ENCODE data around the gene ENPP3.
"Not testable (repeated sequence)": the region's sequence is repeated elsewhere in the genome, so short reads cannot be mapped to it uniquely, and the experiment has no call there.

ENPP3 gene

DNA sequence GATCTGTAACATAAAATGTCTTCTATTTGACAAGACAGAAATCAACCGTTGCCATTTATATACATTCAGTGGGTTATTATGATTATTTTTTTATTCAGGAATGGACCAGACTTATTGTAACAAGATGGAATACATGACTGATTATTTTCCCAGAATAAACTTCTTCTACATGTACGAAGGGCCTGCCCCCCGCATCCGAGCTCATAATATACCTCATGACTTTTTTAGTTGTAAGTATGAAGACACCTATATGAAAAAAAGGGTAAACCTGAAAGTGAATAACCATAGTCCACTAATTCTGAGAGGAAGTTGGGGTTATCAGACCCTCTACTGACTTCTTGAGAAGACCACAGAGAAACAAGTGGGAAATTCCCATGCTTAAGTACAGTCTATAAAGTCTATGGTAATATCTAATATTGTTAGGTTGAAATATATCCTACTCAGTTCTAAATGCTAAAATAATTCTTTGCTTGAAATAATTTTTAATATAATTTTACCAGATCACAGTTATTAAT, 48.2 kb downstream of the ENPP3 start:
- no peak for DNase-seq (ENCODE audit: low read depth)

DNA sequence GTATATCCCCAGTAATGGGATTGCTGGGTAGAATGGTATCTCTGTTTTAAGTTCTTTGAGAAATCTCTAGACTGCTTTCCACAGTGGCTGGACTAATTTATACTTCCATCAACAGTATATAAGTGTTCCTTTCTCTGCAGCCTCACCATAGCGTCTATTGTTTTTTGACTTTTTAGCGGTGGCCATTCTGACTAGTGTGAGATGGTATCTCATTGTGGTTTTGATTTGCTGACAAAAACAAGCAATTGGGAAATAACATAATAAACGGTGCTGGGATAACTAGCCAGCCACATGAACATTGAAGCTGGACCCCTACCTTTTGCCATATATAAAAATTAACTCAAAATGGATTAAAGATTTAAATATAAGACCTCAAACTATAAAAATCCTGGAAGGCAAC, 49.9 kb downstream of the ENPP3 start:
- DNase-seq (ENCODE audit: low read depth) = peak; percentile 3

DNA sequence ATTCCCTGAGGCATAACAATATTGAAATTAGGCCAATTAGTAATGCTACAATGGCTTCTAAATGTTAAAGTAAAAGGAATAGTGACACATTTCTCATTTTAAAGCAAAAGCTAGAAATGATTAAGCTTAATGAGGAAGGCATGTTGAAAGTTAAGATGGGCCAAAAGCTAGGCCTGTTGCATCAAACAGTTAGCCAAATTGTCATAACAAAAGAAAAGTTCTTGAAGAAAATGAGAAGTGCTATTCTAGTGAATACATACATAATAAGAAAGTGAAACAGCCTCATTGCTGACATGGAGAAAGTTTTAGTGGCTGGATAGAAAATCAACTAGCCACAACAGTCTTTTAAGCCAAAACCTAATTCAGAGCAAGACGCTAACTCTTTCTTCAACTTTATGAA, 51.2 kb downstream of the ENPP3 start:
- no peak for DNase-seq (ENCODE audit: low read depth)

DNA sequence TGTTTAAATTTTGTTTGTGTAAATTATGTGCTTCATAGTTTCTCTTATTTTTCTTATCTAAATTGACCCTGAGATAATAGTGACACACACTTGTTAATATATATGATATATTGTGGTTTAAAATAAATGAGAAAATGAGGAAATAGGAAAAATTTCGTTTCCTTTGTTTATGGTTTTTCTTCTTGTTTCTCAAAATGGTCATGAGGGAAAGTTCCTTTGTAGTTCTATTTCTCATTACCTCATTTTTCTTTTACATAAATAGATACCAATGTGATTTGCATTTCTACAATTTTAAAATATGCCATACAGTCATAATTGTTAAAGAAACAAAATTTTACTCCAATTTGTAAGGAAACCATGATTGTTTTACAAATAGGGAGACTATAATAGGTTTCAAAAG, 54.9 kb downstream of the ENPP3 start:
- no peak for DNase-seq (ENCODE audit: low read depth)

DNA sequence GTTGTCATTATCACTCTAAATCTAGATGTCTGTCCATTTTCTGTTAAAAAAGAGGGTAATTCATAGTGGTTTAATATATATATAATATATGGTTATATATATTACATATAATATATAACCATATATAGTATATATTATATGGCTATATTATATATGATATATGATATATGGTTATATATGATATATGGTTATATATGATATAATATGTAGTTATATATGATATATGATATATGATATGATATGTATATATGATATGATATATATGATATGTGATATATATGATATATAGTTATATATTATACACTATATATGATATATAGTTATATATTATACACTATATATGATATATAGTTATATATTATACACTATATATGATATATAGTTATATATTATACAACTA, 55.5 kb downstream of the ENPP3 start:
- no peak for DNase-seq (ENCODE audit: low read depth)

DNA sequence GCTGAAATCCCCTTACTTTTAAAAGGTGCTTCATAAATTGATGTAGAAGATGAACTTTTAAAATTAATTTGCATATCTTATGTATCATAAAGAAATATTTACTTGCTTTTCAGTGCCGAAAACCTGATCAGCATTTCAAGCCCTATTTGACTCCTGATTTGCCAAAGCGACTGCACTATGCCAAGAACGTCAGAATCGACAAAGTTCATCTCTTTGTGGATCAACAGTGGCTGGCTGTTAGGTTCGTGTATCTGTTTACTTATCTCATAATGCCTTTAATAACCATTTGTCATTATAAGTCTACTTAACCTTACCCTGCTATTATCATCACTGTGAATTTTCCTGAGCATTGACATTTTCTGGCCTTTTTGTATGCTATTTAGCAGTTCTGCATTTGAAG, 56.3 kb downstream of the ENPP3 start:
- no peak for DNase-seq (ENCODE audit: low read depth)

DNA sequence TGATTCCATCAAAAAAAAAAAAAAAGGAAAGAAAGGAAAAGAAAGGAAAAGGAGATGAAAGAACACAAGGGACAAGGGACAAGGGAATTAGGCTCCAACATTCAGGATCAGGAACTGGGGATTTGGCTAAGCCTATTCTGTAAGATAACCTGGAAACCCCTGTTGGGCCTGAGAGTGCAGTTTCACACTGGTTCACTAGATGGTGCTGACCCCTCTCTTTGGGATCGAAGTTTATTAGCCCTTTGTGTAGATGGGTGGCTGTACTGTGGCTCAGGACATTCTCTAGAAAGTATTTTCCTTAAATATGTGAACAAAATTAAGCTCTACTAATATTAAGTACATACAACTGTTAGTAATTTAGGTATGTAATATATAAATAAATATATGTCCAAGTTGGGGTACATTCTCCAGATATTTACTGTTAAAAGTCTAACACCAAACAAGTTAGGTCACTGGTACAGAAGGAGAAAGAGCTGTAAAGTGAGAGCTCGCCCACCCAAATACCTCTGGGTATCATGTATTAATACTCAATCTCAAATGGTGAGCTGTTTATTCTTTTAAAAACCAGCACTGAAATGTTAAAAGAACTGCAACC, 57.8 kb downstream of the ENPP3 start:
- DNase-seq (ENCODE audit: low read depth) = peak; percentile 62

DNA sequence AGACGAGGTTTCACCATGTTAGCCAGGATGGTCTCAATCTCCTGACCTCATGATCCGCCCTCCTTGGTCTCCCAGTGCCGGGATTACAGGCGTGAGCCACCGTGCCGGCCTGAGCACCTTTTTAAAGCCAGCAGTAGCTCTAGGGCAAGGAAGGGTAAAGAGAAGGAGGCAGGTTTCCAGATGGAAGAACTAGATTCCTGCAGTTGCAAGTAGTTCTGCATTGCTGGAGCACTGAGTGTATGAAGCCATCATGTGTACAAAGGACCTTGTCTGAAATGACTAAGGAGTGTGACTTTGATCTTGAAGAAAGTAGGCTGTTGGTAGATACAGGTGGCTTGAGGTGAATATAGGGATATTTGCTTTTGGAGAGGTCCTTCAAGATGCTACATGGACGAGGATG, 59.9 kb downstream of the ENPP3 start:
- DNase-seq (ENCODE audit: low read depth) = no peak

DNA sequence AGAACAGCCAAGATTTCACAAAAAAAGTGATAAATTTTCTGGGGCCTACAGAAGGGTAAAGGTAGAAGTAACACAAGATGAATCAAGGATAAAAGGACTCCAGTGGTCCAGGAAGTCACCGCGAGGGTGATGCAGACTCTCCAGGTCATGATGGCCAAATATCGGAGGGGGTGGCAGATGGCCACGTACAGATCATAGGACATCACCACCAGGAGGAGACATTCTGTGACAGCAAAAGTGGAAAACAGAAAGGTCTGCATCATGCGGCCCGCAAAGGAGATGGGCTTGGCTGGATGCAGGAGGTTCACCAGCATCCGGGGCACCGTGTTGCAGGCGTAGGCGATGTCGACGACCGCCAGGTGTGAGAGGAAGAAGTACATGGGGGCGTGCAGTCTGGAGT, 63.7 kb downstream of the ENPP3 start:
- DNase-seq (ENCODE audit: low read depth) = not testable (repeated sequence)

DNA sequence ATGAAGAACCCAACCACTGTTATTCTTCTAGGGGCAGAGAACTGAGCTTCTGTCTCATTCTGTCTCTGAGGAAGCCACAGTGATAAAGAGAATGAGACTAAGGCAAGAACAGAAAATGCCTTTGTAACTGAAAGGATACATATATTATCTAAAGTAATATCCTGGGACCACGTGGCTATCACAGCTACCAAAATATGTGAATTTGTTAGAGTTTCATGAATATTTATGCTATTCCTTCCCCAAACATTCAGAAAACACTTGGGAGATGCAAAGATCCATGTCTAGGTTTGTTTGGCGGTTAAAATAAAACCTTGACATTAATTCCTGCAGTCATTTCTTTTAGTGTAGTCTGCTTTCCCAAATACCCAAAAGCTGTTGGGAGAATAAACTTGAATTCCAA, 66.8 kb downstream of the ENPP3 start:
- DNase-seq (ENCODE audit: low read depth) = not testable (repeated sequence)

DNA sequence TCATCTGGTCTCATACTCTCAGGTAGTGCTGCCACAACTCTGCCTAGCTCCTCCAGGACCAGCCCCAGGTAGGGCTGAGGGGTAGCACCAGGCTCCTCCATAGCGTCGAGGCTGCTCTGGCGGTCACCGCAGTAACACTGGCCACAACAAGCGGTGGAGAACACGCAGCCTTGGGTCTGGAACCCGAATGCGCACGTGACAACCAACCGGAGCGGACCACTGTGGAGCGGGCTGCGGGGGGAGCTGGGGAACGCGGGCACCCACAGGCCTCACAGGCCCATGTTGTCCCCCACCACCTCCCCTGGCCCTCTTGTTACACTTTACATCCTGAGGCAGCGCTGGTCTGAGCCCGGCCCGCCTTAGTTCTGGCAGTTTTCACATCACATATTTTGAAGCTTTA, 73.8 kb downstream of the ENPP3 start, which contains the start of gene CTAGE9:
CTAGE9 (minus strand) TSS at position 101 of the 400 bp plus-strand sequence; CDS start at position 101, 0 bp downstream.
- not testable (repeated sequence) for DNase-seq (ENCODE audit: low read depth)

DNA sequence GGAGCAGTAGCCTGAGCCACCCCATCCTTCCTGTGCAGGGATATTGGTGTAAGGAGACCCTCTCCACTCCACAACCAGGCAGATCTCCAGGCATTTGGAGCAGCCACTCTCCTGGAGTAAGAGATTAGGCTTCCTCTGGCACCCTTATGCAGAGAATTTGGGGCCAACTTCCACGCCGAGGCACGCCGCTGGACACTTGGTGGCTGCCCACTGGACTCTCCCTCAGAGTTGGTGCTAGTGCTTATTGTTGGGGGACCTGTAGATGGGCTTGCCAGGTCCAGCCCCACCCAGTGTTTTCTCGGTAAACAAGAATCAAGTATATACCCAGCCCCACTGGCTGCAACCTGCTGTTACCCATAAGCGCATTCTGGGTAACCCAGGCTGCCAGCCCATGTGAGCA, 78.5 kb downstream of the ENPP3 start:
- DNase-seq (ENCODE audit: low read depth) = not testable (repeated sequence)

DNA sequence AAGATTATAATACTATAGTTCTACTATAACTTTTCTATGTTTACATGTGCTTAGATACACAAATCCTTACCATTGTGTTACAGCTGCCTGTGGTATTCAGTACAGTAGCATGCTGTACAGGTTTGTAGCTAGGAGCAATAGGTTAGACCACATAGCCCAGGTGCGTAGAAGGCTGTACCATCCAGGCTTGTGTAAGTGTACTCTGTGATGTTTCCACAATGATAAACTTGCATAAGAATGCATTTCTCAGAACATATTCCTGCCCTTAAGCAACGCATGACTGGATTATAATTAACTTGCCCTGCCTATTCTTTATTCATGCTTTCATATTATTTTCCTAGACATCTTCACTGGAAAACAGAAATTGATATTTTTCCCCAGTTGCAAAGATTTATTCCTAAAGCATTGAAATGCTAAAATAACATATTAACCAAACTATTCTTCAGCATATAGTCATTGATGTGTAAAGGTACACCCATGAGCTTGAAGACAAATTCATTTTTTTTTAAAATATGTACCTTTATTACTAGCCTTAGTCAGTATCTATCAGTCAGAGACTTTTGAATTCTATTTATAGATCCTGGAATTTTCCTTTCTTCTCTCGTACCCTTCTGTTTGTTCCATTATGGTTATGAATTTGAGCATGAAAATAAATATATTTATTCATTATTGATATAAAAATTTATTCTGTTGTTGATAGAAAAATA, 80.9 kb downstream of the ENPP3 start:
- no peak for DNase-seq (ENCODE audit: low read depth)

DNA sequence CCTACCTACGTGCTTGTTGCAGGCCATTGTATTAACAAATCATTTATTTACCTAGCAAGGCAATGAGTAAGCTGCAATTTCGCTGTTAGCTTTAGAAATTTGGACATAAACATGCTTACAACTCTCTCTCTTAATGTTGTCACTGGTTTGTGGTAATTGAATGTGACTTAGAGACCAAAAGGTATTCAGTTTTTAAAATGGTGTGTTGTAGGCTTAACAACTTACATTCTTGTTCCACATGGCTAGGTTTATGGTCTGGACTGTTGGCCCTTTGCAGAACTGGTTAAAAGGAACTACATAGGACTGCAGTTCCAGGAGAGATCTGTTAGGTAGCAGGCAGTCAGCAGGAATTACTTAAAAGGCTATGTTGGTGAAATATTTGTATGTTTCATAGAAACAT, 84.1 kb downstream of the ENPP3 start:
- DNase-seq (ENCODE audit: low read depth) = no peak

DNA sequence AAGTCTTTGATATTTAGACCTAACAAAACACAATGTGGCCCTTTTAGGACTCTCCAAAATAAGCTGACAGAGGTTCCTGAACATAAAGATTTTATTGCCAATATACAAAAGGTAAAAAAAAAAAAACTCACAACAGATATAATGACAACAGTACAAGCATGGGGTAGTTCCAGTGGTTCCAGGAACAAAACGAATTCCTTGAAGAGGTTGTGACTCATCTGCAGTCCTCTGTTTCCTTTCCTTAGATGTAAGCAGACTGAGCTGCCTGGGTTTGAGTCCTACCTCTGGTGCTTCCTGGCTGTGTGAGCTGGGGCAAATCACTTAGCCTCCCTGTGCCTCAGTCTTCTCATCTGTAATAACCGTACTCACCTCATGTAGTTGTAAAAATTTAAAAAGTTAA, 87.0 kb downstream of the ENPP3 start:
- peak; percentile 25 for DNase-seq (ENCODE audit: low read depth)

DNA sequence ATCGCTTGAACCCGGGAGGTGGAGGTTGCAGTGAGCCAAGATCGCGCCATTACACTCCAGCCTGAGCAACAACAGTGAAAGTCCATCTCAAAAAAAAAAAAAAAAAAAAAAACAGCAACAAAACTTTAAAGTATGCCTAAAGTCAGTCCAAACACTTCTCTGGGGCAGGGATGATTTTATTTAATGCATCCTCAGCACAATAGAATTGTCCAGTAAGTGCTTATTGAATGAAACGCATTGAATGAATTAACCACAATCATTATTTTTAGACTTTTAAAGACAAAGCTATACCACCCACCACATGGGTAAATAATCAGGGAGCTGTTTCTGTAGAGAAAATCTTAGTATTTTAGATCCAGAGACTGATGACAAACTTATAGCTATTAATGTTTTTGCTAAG, 90.4 kb downstream of the ENPP3 start:
- DNase-seq (ENCODE audit: low read depth) = no peak

DNA sequence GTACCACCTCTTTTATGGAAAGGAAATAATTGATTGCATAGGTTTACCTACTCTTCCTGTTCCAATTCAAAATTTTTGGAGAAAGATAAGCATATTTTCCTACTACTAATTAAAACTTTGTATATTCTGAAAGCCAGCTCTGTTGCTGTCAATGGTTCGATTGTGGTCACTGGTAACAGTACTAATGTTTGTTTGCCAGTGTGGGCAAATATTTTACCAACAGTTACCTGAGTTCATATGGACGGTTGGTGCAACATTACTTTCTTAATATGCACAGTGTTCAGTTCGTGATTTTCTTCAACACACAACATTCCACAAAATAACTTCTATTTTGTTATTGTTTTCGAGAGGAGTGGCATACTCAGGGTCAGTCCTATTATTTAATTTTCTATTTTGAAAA, 90.8 kb downstream of the ENPP3 start:
- DNase-seq (ENCODE audit: low read depth) = no peak

DNA sequence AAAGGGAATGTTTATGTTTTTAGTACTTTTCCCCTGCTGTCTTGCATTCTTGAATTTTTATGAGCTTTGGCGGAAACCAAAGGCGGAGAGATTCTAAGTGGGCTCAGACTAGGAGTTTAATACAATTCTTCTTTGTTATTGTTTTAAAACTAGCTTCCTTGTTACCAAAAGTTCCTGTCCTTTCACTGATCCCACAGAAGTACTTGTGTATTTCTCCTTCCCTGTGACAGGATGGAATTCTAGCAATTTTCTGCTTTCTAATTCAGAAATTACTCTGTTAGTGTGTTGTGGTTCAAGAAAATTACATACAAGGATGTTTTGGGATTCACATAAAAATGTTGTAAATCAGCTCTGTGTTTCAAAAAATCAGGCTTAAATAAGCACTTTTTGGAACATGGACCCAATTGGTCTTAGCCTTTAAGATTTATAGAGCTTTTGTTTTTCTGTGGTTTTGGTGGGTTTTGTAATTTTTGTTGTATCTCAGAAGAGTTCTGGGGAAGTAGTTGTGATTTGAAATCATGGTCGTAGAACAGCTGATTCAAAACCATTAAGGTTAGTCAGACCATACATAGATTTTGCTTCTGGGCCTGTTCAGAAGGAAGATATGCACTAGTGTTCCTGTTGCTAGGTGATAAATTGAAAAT, 91.3 kb downstream of the ENPP3 start:
- DNase-seq (ENCODE audit: low read depth) = no peak

DNA sequence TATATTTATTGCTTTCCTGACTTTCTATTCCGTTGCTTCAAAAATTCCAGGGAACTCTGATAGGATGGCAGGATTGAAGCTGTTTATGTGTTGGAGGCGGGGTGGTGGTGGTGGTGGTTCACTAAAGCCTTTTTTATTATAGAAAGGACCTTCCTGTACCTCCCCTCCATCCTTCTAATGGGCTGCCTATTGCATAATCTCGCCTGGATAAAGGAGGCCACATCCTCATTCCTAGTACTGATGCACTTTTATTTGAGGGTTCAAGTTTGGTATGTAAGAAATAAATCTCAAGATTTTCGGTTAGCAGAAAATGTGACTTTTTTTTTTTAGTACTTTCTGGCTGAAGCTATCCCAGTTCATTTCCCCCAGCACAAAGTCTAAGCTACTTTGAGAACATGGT, 92.4 kb downstream of the ENPP3 start:
- no peak for DNase-seq (ENCODE audit: low read depth)

DNA sequence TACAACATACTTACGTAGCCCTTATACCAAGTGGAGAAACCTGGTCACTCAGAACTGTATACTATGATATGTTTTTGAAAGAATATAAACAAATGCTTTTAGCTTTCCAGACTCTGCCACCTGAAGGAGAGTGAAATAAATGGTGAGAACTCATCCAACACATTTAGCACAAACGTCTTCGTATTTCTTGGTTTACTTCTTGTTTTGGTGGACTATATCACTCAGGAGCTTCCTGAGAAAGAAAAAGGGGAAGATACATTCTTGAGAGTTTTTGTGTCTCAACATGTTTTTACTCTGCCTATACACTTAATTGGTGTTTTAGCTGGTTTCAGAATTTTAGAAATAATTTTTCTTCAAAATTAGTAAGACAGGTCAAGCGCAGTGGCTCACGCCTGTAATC, 93.2 kb downstream of the ENPP3 start:
- DNase-seq (ENCODE audit: low read depth) = no peak

DNA sequence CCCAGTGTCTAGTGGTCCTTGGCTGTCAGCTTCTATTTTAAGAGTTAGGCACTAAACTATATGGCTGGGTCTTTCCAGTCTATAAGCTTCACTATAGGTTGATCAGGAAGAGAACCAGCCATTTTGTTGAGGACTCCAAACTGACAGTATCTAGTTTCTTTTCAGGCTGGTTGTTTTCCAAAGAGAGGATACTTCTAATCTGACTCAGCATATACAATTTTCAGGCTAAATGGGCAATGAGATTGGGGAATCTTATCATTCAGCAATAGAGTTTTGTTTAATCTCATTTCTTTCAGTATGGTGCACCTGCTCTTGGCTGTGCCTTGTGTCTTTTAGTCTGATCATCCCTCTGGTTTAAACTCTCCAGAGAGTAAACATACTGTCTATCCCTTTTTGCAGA, 94.1 kb downstream of the ENPP3 start:
- DNase-seq (ENCODE audit: low read depth) = no peak

DNA sequence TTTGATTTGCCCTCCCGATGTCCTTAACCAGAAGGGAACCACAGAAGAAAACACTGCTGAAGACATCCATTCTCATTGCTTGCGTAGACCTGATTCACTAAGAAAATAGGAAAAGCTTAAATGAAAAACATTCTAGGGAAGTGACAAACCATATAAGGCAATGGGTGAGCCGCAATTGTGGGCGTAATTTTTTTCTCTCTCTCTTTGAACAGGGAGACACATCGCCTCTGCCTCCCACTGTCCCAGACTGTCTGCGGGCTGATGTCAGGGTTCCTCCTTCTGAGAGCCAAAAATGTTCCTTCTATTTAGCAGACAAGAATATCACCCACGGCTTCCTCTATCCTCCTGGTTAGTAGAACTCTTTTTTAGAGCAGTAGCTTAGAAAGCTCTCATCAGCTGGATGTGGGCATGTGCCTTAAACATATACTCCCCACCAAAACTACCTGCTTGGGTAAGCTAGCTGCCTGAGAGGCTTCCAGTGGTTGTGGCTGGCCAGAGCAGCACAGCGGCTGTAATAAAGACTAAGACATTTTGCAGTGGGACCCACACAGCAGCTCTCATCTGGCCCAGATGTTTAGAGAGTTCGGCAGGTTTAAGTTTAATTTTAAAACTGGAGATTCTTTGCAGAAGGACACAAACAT, 96.4 kb downstream of the ENPP3 start:
- peak; percentile 79 for DNase-seq (ENCODE audit: low read depth)
